CD4-positive, alpha-beta T cell (primary cell): ENCODE measurements around the gene TMEM184A. TPM values are rescaled to one million over a fixed set of nuclear protein-coding genes. Genes with fewer than 3 reads are reported as not detected.

ENCODE experiments used
- ATAC-seq: fragments of 200-7000 bp; cut with Tn5 transposase; one replicate; pipeline ENCODE4 v1.10.0; 2022; ENCODE audit warnings: mild to moderate bottlenecking; ENCODE audit not compliant: poor library complexity
- CTCF ChIA-PET: fragments of 350-600 bp; sonication (Branson Sonifier 250); formaldehyde crosslinking; loops from one replicate; lab custom pipeline; 2021; ENCODE audit warnings: antibody characterized with exemption, inconsistent platforms; lab: Charles Lee
- POLR2A ChIA-PET: fragments of 350-600 bp; sonication (Branson Sonifier 250); formaldehyde crosslinking; loops from one replicate; lab custom pipeline; 2021; ENCODE audit warnings: antibody characterized with exemption, inconsistent platforms; lab: Charles Lee
- DNase-seq, 14 experiments: peaks; one replicate each; pipeline ENCODE4 v3.0.0-alpha.2; 2013 to 2020; ENCODE audit warnings: mixed read lengths in 2 of 14
- H3K27ac ChIP-seq, 2 donors: one replicate each; pipeline versions ENCODE4 v1.5.1 to v1.7.0; 2013; ENCODE audit warnings: low read length in 2 of 2, low read depth in 1 of 2, mild to moderate bottlenecking in 1 of 2
- H3K27me3 ChIP-seq, 2 experiments: 1 replicate in 1 of 2; 2 replicates in 1 of 2; pipeline versions ENCODE4 v1.6.1 to v1.7.0; 2013; ENCODE audit warnings: low read length in 2 of 2, control low read depth in 1 of 2, mild to moderate bottlenecking in 1 of 2, moderate library complexity in 1 of 2; ENCODE audit not compliant: insufficient read depth in 2 of 2, control insufficient read depth in 1 of 2
- H3K36me3 ChIP-seq: one replicate; pipeline ENCODE4 v1.6.1; 2013; ENCODE audit warnings: low read length, control low read depth; ENCODE audit not compliant: insufficient read depth
- H3K4me1 ChIP-seq: one replicate; pipeline ENCODE4 v1.6.1; 2013; ENCODE audit warnings: low read length, control low read depth; ENCODE audit not compliant: insufficient read depth
- H3K4me3 ChIP-seq: one replicate; pipeline ENCODE4 v1.5.1; 2013; ENCODE audit warnings: mild to moderate bottlenecking, low read length, moderate library complexity
- H3K9me3 ChIP-seq, 2 experiments: 1 replicate in 1 of 2; 2 replicates in 1 of 2; pipeline versions ENCODE4 v1.6.1 to v1.7.0; 2013; ENCODE audit warnings: low read length in 2 of 2, mild to moderate bottlenecking in 2 of 2, control low read depth in 1 of 2, moderate library complexity in 1 of 2; ENCODE audit not compliant: control insufficient read depth in 1 of 2, insufficient read depth in 1 of 2
- H3K27ac Mint-ChIP-seq: one replicate; pipeline ENCODE4 v1.8.0; 2020; ENCODE audit warnings: mixed read lengths
- H3K27me3 Mint-ChIP-seq: one replicate; pipeline ENCODE4 v1.8.0; 2021; ENCODE audit warnings: mixed read lengths
- H3K36me3 Mint-ChIP-seq: one replicate; pipeline ENCODE4 v1.8.0; 2021; ENCODE audit warnings: low read depth, mixed read lengths
- H3K4me1 Mint-ChIP-seq: one replicate; pipeline ENCODE4 v1.8.0; 2021; ENCODE audit warnings: low read depth, mixed read lengths
- H3K4me3 Mint-ChIP-seq: one replicate; pipeline ENCODE4 v1.8.0; 2020; ENCODE audit warnings: mild to moderate bottlenecking, mixed read lengths
- H3K9me3 Mint-ChIP-seq: one replicate; pipeline ENCODE4 v1.8.0; 2020; ENCODE audit warnings: mixed read lengths
- intact Hi-C, 2 experiments: fragments of 100-400 bp; cut with DNase I in 1 of 2; cut with micrococcal nuclease in 1 of 2; formaldehyde crosslinking; loops; one replicate each; pipeline versions ENCODE4 v1.15.1 to v1.9.0; 2023 to 2025; cut with DNase I, micrococcal nuclease
- total RNA-seq, 174 experiments: library from RNA in 2 of 174; stranded (reverse) in 2 of 174; gene quantifications; one replicate each; pipeline ENCODE4 v1.2.3 and lab custom pipeline; 2021 to 2026
- TF ChIP-seq, protein P1 (sequence below): fragments of 200-600 bp; IDR thresholded peaks from one replicate; pipeline ENCODE4 v1.8.0; 2022; ENCODE audit warnings: antibody characterized with exemption, mild to moderate bottlenecking

Gene TMEM184A
- total RNA-seq, 2 experiments from 2014 or later, result 0.06 TPM; not detected in 1

GRCh38 chr7:1559626-1560590 is 3.9 kb upstream of the TMEM184A start:
- Mint-ChIP-seq H3K4me1 (no peaks in the 10 kb centered on the region), H3K4me3 (no peak overlapping the region), H3K27ac (no peak overlapping the region), H3K27me3 (no peaks in the 10 kb centered on the region), H3K36me3 (no peaks in the 10 kb centered on the region), H3K9me3 (no peaks in the 10 kb centered on the region)
- ATAC-seq (no peak), DNase-seq (no peak)
- POLR2A ChIA-PET, result no interaction called here
- Histone ChIP-seq H3K4me1 (peaks cover 6% of the 10 kb centered on the region), H3K27me3 (no peaks in the 10 kb centered on the region), H3K9me3 (no peaks in the 10 kb centered on the region), H3K4me3 (no peak overlapping the region), H3K36me3 (no peaks in the 10 kb centered on the region), H3K27ac (no peak overlapping the region)
- TF ChIP-seq, protein P1, sequence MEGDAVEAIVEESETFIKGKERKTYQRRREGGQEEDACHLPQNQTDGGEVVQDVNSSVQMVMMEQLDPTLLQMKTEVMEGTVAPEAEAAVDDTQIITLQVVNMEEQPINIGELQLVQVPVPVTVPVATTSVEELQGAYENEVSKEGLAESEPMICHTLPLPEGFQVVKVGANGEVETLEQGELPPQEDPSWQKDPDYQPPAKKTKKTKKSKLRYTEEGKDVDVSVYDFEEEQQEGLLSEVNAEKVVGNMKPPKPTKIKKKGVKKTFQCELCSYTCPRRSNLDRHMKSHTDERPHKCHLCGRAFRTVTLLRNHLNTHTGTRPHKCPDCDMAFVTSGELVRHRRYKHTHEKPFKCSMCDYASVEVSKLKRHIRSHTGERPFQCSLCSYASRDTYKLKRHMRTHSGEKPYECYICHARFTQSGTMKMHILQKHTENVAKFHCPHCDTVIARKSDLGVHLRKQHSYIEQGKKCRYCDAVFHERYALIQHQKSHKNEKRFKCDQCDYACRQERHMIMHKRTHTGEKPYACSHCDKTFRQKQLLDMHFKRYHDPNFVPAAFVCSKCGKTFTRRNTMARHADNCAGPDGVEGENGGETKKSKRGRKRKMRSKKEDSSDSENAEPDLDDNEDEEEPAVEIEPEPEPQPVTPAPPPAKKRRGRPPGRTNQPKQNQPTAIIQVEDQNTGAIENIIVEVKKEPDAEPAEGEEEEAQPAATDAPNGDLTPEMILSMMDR, result no peak
- intact Hi-C loops, result no loop called here
- CTCF ChIA-PET, result no interaction called here

DNA sequence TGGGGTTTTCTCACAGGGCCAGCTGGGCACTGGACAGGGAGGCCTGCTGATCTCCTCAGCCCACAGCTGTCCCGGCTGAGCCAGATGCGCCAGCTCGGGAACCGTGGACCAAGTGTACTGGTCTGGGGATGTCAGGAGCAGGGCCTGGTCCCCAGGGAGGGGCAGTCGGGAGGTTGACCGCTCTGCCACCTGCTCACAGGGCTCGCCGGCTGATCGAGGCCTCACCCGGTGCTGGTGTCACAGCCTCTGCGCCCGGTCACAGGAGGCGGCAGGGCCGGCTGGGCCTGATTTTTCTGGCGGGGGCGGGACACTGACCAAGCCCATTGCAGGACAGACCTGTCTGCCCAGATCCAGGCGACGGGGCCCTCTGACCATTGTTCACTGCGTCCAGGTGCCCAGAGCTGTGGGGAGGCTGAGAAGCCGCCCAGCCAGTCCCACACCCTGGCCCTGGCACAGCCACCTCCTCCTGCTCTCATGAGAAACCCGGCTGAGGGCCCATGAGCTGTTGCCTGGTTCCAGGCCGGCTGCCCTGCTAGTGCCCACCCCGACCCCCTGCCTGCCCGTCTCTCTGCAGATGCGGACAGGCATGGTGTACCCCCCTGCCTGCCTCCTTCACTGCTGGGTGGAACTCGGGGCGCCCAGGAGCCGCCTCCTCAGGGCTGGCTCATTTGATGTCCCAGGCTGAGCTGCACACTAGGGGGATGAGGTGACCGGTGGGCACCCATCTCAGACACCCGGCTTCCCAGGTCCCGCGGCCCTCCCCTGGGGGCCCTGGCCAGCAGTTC is 3.0 kb upstream of the TMEM184A start:
- ATAC-seq, result no peak
- Mint-ChIP-seq H3K27me3 (no peaks in the 10 kb centered on the region), H3K4me1 (no peaks in the 10 kb centered on the region), H3K4me3 (no peak overlapping the region), H3K9me3 (no peaks in the 10 kb centered on the region), H3K27ac (no peak overlapping the region), H3K36me3 (no peaks in the 10 kb centered on the region)
- H3K36me3 ChIP-seq, result no peaks in the 10 kb centered on the region
- no peak overlapping the region for H3K4me3 ChIP-seq
- intact Hi-C loops, result no loop called here
- CTCF ChIA-PET, result no interaction called here
- no peak overlapping the region for H3K27ac ChIP-seq
- peaks cover 6% of the 10 kb centered on the region for H3K4me1 ChIP-seq
- DNase-seq, result no peak
- TF ChIP-seq, protein P1, result no peak
- H3K9me3 ChIP-seq, result no peaks in the 10 kb centered on the region
- POLR2A ChIA-PET, result no interaction called here
- H3K27me3 ChIP-seq, result no peaks in the 10 kb centered on the region

DNA sequence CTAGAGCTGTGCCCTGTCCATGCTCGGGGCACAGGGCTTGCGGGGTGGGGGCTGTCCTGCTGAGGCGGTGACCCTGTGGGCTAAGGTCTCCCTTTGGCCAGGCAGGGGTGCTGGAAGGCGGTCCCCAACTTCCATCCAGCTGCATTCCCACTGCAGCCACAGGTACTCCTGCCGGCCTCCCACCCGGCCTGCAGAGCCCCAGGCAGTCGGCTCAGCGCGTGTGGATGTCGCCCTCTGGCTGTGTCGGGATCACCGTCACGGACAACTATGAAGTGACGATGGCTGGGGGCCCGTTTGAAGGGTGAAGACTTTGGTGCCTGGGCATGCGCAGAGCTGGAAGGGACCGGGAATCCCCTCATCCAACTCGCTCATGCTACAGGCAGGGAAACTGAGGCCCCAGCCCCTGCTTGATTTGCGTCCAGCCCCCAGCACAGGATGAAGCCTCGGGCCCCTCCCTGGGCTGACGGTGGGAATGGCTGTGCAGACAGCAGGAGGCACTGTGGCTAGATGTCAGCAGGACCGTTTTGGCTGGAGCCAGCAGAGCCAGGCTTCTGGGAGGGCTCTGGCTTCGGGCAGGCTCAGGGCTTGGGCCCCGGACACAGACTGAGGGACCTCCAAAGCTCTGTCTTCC is 2.3 kb upstream of the TMEM184A start:
- CTCF ChIA-PET, result no interaction called here
- DNase-seq, result no peak
- H3K4me3 Mint-ChIP-seq, result no peak overlapping the region

More for the DNA sequence above, 2.3 kb upstream of the TMEM184A start:
- peaks cover 6% of the 10 kb centered on the region for H3K4me1 ChIP-seq
- no peak for ATAC-seq
- Mint-ChIP-seq H3K9me3 (no peaks in the 10 kb centered on the region), H3K27me3 (no peaks in the 10 kb centered on the region), H3K4me1 (no peaks in the 10 kb centered on the region), H3K36me3 (no peaks in the 10 kb centered on the region), H3K27ac (no peak overlapping the region)
- TF ChIP-seq, protein P1, result no peak
- no peaks in the 10 kb centered on the region for H3K36me3 ChIP-seq
- no peaks in the 10 kb centered on the region for H3K27me3 ChIP-seq
- H3K9me3 ChIP-seq, result no peaks in the 10 kb centered on the region
- H3K27ac ChIP-seq, result no peak overlapping the region
- H3K4me3 ChIP-seq, result no peak overlapping the region
- intact Hi-C loops, result no loop called here
- POLR2A ChIA-PET, result no interaction called here
